Upper lobe of left lung (tissue), 6 donors: Measurements from ENCODE around the gene C1orf226. TPM values are rescaled to one million over a fixed set of nuclear protein-coding genes. Genes with fewer than 3 reads are reported as not detected.
A peak's percentile ranks its signal among the peaks of the same experiment; 100 is the strongest.

Source experiments
- ATAC-seq, 2 donors: fragments of 200-7000 bp; cut with Tn5 transposase; one replicate each; pipeline ENCODE4 v1.9.1; 2022; ENCODE audit warnings: mild to moderate bottlenecking in 2 of 2, moderate library complexity in 2 of 2; ENCODE audit not compliant: low FRiP score in 2 of 2
- DNase-seq, 2 donors: peaks; one replicate each; pipeline ENCODE4 v3.0.0-alpha.2; 2019 to 2020
- H3K27ac ChIP-seq, 4 donors: fragments of 200-600 bp; sonication (generic); one replicate each; pipeline ENCODE4 v1.5.1; 2016 to 2019
- H3K27me3 ChIP-seq, 4 donors: fragments of 200-600 bp; sonication (generic); one replicate each; pipeline ENCODE4 v1.5.1; 2017 to 2019
- H3K36me3 ChIP-seq, 4 donors: fragments of 200-600 bp; sonication (generic); one replicate each; pipeline ENCODE4 v1.5.1; 2016 to 2019
- H3K4me1 ChIP-seq, 4 donors: fragments of 200-600 bp; sonication (generic); one replicate each; pipeline ENCODE4 v1.5.1; 2018 to 2019
- H3K4me3 ChIP-seq, 4 donors: fragments of 200-600 bp; sonication (generic); one replicate each; pipeline ENCODE4 v1.5.1; 2017 to 2019; ENCODE audit warnings: mild to moderate bottlenecking in 2 of 4, moderate library complexity in 1 of 4
- H3K9me3 ChIP-seq, 4 donors: fragments of 200-600 bp; sonication (generic); one replicate each; pipeline ENCODE4 v1.5.1; 2018 to 2019
- CTCF ChIP-seq, 6 experiments: fragments of 450-650 bp in 4 of 6; fragments of 200-600 bp in 2 of 6; sonication (generic) in 2 of 6; IDR thresholded peaks; one replicate each; pipeline ENCODE4 v1.5.1; 2016 to 2019; ENCODE audit warnings: antibody characterized with exemption in 6 of 6
- EP300 ChIP-seq, 4 donors: sonication (generic); formaldehyde crosslinking; IDR thresholded peaks; one replicate each; pipeline ENCODE4 v1.5.1; 2017; ENCODE audit warnings: antibody characterized with exemption in 4 of 4, control low read depth in 2 of 4
- POLR2A ChIP-seq, 4 donors: fragments of 450-650 bp; IDR thresholded peaks; one replicate each; pipeline ENCODE4 v1.5.1; 2016 to 2017; ENCODE audit warnings: antibody characterized with exemption in 4 of 4, mild to moderate bottlenecking in 2 of 4
- POLR2AphosphoS5 ChIP-seq, 2 donors: sonication (generic); formaldehyde crosslinking; IDR thresholded peaks; one replicate each; pipeline ENCODE4 v1.5.1; 2017; ENCODE audit warnings: antibody characterized with exemption in 2 of 2
- WGBS, 2 donors: methylation state at CpG; one replicate each; pipeline ENCODE4 v1.1.5; 2017 to 2018; 5-methylcytosine and 5-hydroxymethylcytosine counted together
- total RNA-seq, 6 donors: library from RNA; depleted of rRNA in 4 of 6; stranded (reverse); fragments of >200 nt in 4 of 6; gene quantifications; one replicate each; pipeline versions ENCODE4 v1.1.0 to v1.2.1, GENCODE V29; 2016 to 2021
- donor health status: DM: no; HTN: no; CAD: no; lungs with moderate emphysema.
- donor health status: DM: no; HTN: yes; CAD: no; lungs with severe emphysema.

C1orf226 gene
- total RNA-seq, 6 donors from 2014 or later: 7.2 to 16.7 (median 10.9) TPM

GRCh38 chr1:162389971-162390370 is 8.4 kb downstream of the C1orf226 start:
- Histone ChIP-seq H3K4me3 (no peak overlapping the region), H3K9me3 (no peaks in the 10 kb centered on the region), H3K27ac (no peak overlapping the region), H3K36me3 (no peaks in the 10 kb centered on the region), H3K4me1 (peaks cover 0 to 8% (median 3%) of the 10 kb centered on the region in 4 donors), H3K27me3 (no peaks in the 10 kb centered on the region)
- TF ChIP-seq POLR2A (IDR thresholded peaks at IDR 0.05): no peak
- DNase-seq (peak in 1 of 2 donors; percentile 47), ATAC-seq (no peak)
- 79 to 83% methylated on average over 9 of the region's 9 CpGs for WGBS, 2 donors

- TF ChIP-seq POLR2A (IDR thresholded peaks at IDR 0.05) (no peak), EP300 (IDR thresholded peaks at IDR 0.05) (no peak), POLR2AphosphoS5 (IDR thresholded peaks at IDR 0.05) (no peak), CTCF (IDR thresholded peaks at IDR 0.05) (no peak)
- H3K27ac ChIP-seq: no peak overlapping the region
- DNase-seq (no peak), ATAC-seq (no peak)
- H3K9me3 ChIP-seq: no peaks in the 10 kb centered on the region
- no peak overlapping the region for H3K4me3 ChIP-seq
- no peaks in the 10 kb centered on the region for H3K36me3 ChIP-seq
- H3K27me3 ChIP-seq: no peaks in the 10 kb centered on the region
- WGBS, 2 donors: 78% methylated on average over 15 of the region's 15 CpGs
- H3K4me1 ChIP-seq: peaks cover 0 to 8% (median 3%) of the 10 kb centered on the region in 4 donors
Measured at GRCh38 chr1:162390396-162391185, 9.1 kb downstream of the C1orf226 start.

- H3K4me3 ChIP-seq: no peak overlapping the region
- peaks cover 0 to 8% (median 3%) of the 10 kb centered on the region in 4 donors for H3K4me1 ChIP-seq
- H3K27ac ChIP-seq: no peak overlapping the region
- no peaks in the 10 kb centered on the region for H3K9me3 ChIP-seq
- no peaks in the 10 kb centered on the region for H3K36me3 ChIP-seq
- ATAC-seq: peak; percentile 67 to 80
- peak; percentile 61 to 87 (median 80) for TF ChIP-seq CTCF (IDR thresholded peaks at IDR 0.05)
- TF ChIP-seq POLR2AphosphoS5 (IDR thresholded peaks at IDR 0.05): peak in 1 of 2 donors; percentile 6
- peak in 1 of 4 donors; percentile 64 for TF ChIP-seq EP300 (IDR thresholded peaks at IDR 0.05)
- no peak for TF ChIP-seq POLR2A (IDR thresholded peaks at IDR 0.05)
- no peaks in the 10 kb centered on the region for H3K27me3 ChIP-seq
- WGBS, 2 donors: 32 to 39% methylated on average over 4 of the region's 4 CpGs
- peak in 1 of 2 donors; percentile 44 for DNase-seq
Measured at GRCh38 chr1:162391790-162392563, 10.4 kb downstream of the C1orf226 start.

GRCh38 chr1:162396201-162396906 is 14.8 kb downstream of the C1orf226 start:
- Histone ChIP-seq H3K27ac (no peak overlapping the region), H3K36me3 (no peaks in the 10 kb centered on the region), H3K4me1 (peaks cover 0 to 6% (median 3%) of the 10 kb centered on the region in 4 donors), H3K4me3 (no peak overlapping the region), H3K9me3 (no peaks in the 10 kb centered on the region), H3K27me3 (no peaks in the 10 kb centered on the region)
- 81 to 87% methylated on average over 3 of the region's 3 CpGs for WGBS, 2 donors
- TF ChIP-seq EP300 (IDR thresholded peaks at IDR 0.05) (no peak), POLR2A (IDR thresholded peaks at IDR 0.05) (no peak), CTCF (IDR thresholded peaks at IDR 0.05) (no peak), POLR2AphosphoS5 (IDR thresholded peaks at IDR 0.05) (no peak)
- DNase-seq (no peak), ATAC-seq (no peak)

GRCh38 chr1:162397039-162397448 is 15.5 kb downstream of the C1orf226 start:
- peaks cover 0 to under 1% (median 0%) of the 10 kb centered on the region in 4 donors for H3K4me1 ChIP-seq
- no peaks in the 10 kb centered on the region for H3K9me3 ChIP-seq
- WGBS, 2 donors: 87 to 95% methylated on average over 3 of the region's 3 CpGs
- ATAC-seq (peak in 1 of 2 donors; percentile 54), DNase-seq (no peak)
- no peak overlapping the region for H3K27ac ChIP-seq
- no peak overlapping the region for H3K4me3 ChIP-seq
- TF ChIP-seq EP300 (IDR thresholded peaks at IDR 0.05) (no peak), CTCF (IDR thresholded peaks at IDR 0.05) (no peak), POLR2AphosphoS5 (IDR thresholded peaks at IDR 0.05) (no peak), POLR2A (IDR thresholded peaks at IDR 0.05) (no peak)
- no peaks in the 10 kb centered on the region for H3K36me3 ChIP-seq
- no peaks in the 10 kb centered on the region for H3K27me3 ChIP-seq
